ENCODE measurements around the gene B4GALT4. TPM values are rescaled to one million over a fixed set of nuclear protein-coding genes. Genes with fewer than 3 reads are reported as not detected.

B4GALT4 gene
- total and polyA plus RNA-seq, 2 of the 8 experiments (the other 6 are each of a cell fraction or from before 2014, with no cell fraction given) = 14.6 to 44.7 TPM

- TF ChIP-seq SAP30 (IDR thresholded peaks at IDR 0.05; ENCODE audit: insufficient read depth, insufficient replicate concordance, low read length) (no peak), SIX5 (IDR thresholded peaks at IDR 0.05; ENCODE audit: low read depth, low read length) (no peak), TBP (IDR thresholded peaks at IDR 0.05; ENCODE audit: low read depth, low read length) (no peak)
These were observed 58.9 kb downstream of the B4GALT4 start (continued) for GRCh38 chr3:119181765-119182164.
